ENCODE measurements around the gene PAAF1.

GRCh38 chr11:73972187-73972586, 95.4 kb downstream of the PAAF1 start:
- no peak for TF ChIP-seq POLR2A (IDR thresholded peaks at IDR 0.05)
- TF ChIP-seq CTCF (IDR thresholded peaks at IDR 0.05) = no peak
